NT2/D1 (cell line): ENCODE data around the gene ARHGAP24.

Experiments used
- YY1 ChIP-seq: IDR thresholded peaks from 2 replicates; pipeline ENCODE4 v1.6.1; 2011; ENCODE audit not compliant: insufficient read length, insufficient read depth
- ZNF274 ChIP-seq: IDR thresholded peaks from 2 replicates; pipeline ENCODE4 v1.6.1; 2011; ENCODE audit warnings: mild to moderate bottlenecking, low read depth, low read length

DNA sequence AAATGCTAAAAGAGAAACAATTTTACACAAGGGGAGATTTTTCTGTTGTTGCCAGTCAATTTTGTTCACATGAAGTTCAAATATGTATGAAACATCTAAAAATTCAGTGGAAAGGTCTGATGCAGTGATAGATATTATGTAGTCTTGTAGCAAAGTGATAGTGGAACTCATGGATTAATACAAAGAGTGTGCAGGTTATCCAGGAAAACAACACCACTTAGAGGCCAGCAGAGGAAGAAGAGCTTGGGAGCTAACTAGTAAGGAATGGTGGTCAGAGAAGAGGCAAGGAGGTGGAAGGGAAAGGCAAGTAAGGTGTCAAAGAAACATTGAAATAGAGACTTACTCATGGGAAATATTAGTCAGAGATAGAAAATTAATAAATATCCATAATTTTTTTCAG lies 489.3 kb downstream of the ARHGAP24 start:
- TF ChIP-seq ZNF274 (no peak), YY1 (no peak)
